ENCODE measurements around the gene TYRP1.

Gene TYRP1

DNA sequence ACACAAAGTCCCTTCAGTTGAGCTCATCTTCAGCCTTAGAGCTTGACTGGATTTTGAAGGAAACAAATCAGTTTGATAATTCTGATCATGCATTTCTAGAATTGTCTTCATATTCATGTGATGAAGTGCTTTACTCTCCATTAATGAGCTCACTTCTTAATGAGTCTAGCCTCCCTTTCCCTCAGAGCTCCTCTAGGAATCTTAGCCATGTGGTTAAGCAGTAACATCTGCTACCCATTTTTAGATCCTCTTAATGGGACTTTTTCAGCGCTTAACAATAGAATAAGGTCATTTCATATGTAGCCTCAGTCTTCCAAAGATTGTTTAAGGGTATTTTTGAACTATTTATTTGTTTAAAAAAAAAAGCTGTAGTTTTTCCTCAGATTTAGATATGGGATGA is 44.7 kb downstream of the TYRP1 start:
- no peak for DNase-seq

GRCh38 chr9:12739014-12739652 is 45.9 kb downstream of the TYRP1 start:
- DNase-seq, result no peak

DNA sequence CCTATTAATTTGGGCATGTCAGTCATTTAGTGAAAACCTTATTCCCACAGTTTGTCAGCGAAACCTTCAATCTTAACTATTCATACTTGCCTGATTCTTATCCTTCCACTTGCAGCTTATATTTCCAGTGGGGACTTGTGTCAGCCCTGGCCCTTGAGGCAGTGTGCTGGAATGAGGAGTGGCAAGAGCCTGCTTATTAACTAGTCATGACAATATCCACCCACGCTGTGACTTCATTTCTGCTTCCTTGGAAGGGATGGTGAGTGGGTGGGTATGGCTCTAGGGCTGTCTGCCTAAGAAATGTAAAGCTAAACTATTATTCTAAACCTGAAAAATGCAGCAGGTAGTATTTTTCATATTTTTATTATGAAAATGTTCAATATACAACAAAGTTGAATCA is 47.7 kb downstream of the TYRP1 start:
- DNase-seq, result no peak

DNA sequence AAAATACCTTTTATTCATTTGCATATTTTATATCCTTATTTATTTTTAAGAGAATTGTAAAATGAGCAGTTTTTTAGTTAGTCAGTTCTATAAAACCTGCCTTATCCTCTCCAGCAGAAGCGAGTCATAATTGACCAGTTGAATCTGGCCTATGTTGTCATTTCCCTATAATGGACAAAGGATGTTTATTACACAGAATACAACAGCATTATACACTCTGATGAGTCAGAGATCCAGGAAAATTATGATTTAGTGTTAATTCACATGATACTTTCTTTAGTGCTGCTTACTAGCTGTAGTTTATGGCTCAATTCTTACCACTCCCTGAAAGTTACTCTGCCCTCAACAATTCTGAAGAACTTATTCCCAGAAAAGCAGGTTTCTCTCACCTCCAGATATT is 54.8 kb downstream of the TYRP1 start:
- no peak for DNase-seq

DNA sequence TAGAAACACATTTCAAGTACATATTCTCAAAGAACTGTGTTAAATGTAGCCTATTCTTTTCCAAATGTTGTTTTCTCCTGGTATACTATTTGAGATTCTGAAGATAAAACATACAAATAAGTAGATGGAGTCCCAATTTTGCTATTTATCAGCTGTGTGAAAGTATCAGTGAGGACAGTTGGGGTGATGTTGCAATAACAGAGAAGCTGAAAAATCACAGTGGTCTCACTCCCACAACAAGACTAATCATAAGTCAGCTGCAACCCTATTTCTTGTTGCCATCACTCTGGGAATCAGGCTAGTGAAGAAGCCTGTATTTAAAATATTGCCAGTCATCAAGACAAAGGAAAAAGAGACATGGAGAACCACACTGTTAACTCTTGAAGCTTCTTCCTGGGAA is 55.8 kb downstream of the TYRP1 start:
- DNase-seq, result no peak

- no peak for DNase-seq
These were observed 60.7 kb downstream of the TYRP1 start for GRCh38 chr9:12753931-12754330.

- DNase-seq, result no peak
These were observed 66.6 kb downstream of the TYRP1 start for GRCh38 chr9:12759761-12760160.

All from SW 1271 (cell line).